Measurements from ENCODE around the gene NAXE. TPM values are rescaled to one million over a fixed set of nuclear protein-coding genes. Genes with fewer than 3 reads are reported as not detected.

The NAXE gene
- total RNA-seq, 1 donor from 2014 or later = 32.8 TPM

GRCh38 chr1:156556354-156556753 lies 35.2 kb upstream of the NAXE start:
- Histone ChIP-seq H3K27me3 (no peaks in the 10 kb centered on the region), H4K20me1 (ENCODE audit: low read depth) (no peaks in the 10 kb centered on the region), H3K4me1 (no peaks in the 10 kb centered on the region), H3K9me3 (ENCODE audit: low read depth) (no peaks in the 10 kb centered on the region), H3K4me2 (no peak overlapping the region), H3K27ac (no peak overlapping the region), H2AFZ (replicated peaks) (no peak overlapping the region), H3K4me3 (no peak overlapping the region), H3K9ac (no peak overlapping the region), H3F3A (ENCODE audit: low read depth) (no peaks in the 10 kb centered on the region), H3K79me2 (ENCODE audit: low read depth) (no peaks in the 10 kb centered on the region), H3K36me3 (no peaks in the 10 kb centered on the region)
- H3K9me3 Mint-ChIP-seq = no peaks in the 10 kb centered on the region
- no peak overlapping the region for H3K4me3 Mint-ChIP-seq
- H3K27me3 Mint-ChIP-seq (ENCODE audit: insufficient read depth, low read depth) = peaks cover 4% of the 10 kb centered on the region
- no peaks in the 10 kb centered on the region for H3K4me1 Mint-ChIP-seq
- TF ChIP-seq CTCF (IDR thresholded peaks at IDR 0.05) (no peak), EZH2 (IDR thresholded peaks at IDR 0.05) (no peak), EZH2phosphoT487 (IDR thresholded peaks at IDR 0.05) (no peak)
- DNase-seq (ENCODE audit: low spot score) = no peak
- H3K27ac Mint-ChIP-seq = no peak overlapping the region
- peaks cover 20% of the 10 kb centered on the region for H3K36me3 Mint-ChIP-seq

GRCh38 chr1:156559086-156559796 lies 32.3 kb upstream of the NAXE start:
- Mint-ChIP-seq H3K9me3 (no peaks in the 10 kb centered on the region), H3K4me1 (no peaks in the 10 kb centered on the region), H3K27me3 (ENCODE audit: insufficient read depth, low read depth) (peaks cover 6% of the 10 kb centered on the region), H3K36me3 (peaks cover 22% of the 10 kb centered on the region), H3K27ac (no peak overlapping the region), H3K4me3 (no peak overlapping the region)
- H3K27ac ChIP-seq = no peak overlapping the region
- H3K4me3 ChIP-seq = no peak overlapping the region
- H2AFZ ChIP-seq (replicated peaks) = no peak overlapping the region
- no peak overlapping the region for H3K4me2 ChIP-seq
- H3K36me3 ChIP-seq = no peaks in the 10 kb centered on the region
- TF ChIP-seq EZH2phosphoT487 (IDR thresholded peaks at IDR 0.05) = no peak
- TF ChIP-seq EZH2 (IDR thresholded peaks at IDR 0.05) = no peak
- no peak for TF ChIP-seq CTCF (IDR thresholded peaks at IDR 0.05)
- H3K79me2 ChIP-seq (ENCODE audit: low read depth) = no peaks in the 10 kb centered on the region
- H3K4me1 ChIP-seq = no peaks in the 10 kb centered on the region
- no peaks in the 10 kb centered on the region for H4K20me1 ChIP-seq (ENCODE audit: low read depth)
- no peak for DNase-seq (ENCODE audit: low spot score)
- H3K9me3 ChIP-seq (ENCODE audit: low read depth) = no peaks in the 10 kb centered on the region
- H3K9ac ChIP-seq = no peak overlapping the region
- no peaks in the 10 kb centered on the region for H3F3A ChIP-seq (ENCODE audit: low read depth)
- no peaks in the 10 kb centered on the region for H3K27me3 ChIP-seq

GRCh38 chr1:156559797-156560385 lies 31.7 kb upstream of the NAXE start:
- no peaks in the 10 kb centered on the region for H3K9me3 Mint-ChIP-seq
- no peaks in the 10 kb centered on the region for H3F3A ChIP-seq (ENCODE audit: low read depth)
- DNase-seq (ENCODE audit: low spot score) = no peak
- no peaks in the 10 kb centered on the region for H3K79me2 ChIP-seq (ENCODE audit: low read depth)
- no peak overlapping the region for H3K4me3 ChIP-seq
- no peaks in the 10 kb centered on the region for H3K4me1 ChIP-seq
- no peaks in the 10 kb centered on the region for H3K9me3 ChIP-seq (ENCODE audit: low read depth)
- no peak overlapping the region for H3K27ac Mint-ChIP-seq
- H3K27me3 Mint-ChIP-seq (ENCODE audit: insufficient read depth, low read depth) = peaks cover 4% of the 10 kb centered on the region
- no peaks in the 10 kb centered on the region for H3K4me1 Mint-ChIP-seq
- no peak overlapping the region for H3K4me3 Mint-ChIP-seq
- H3K9ac ChIP-seq = no peak overlapping the region
- no peak overlapping the region for H3K4me2 ChIP-seq
- peaks cover 22% of the 10 kb centered on the region for H3K36me3 Mint-ChIP-seq
- no peaks in the 10 kb centered on the region for H3K27me3 ChIP-seq
- TF ChIP-seq CTCF (IDR thresholded peaks at IDR 0.05) = no peak
- TF ChIP-seq EZH2phosphoT487 (IDR thresholded peaks at IDR 0.05) = no peak
- TF ChIP-seq EZH2 (IDR thresholded peaks at IDR 0.05) = no peak
- no peak overlapping the region for H2AFZ ChIP-seq (replicated peaks)
- no peaks in the 10 kb centered on the region for H3K36me3 ChIP-seq
- no peak overlapping the region for H3K27ac ChIP-seq
- no peaks in the 10 kb centered on the region for H4K20me1 ChIP-seq (ENCODE audit: low read depth)

Measured in neural progenitor cell (in vitro differentiated cells).